ENCODE data around the gene PSMG3.

- TF ChIP-seq CTCF (IDR thresholded peaks at IDR 0.05 in 4 of 5, conservative IDR thresholded peaks at IDR 0.05 in 1 of 5) (no peak), POLR2A (IDR thresholded peaks at IDR 0.05) (no peak)
Measured at GRCh38 chr7:1539882-1540775, 29.7 kb downstream of the PSMG3 start.

Measured in gastrocnemius medialis (tissue), 4 donors.